GM18499 (cell line): Measurements from ENCODE around the gene NKIRAS2.

Source experiments
- ATAC-seq: cut with Tn5 transposase; IDR thresholded peaks from one replicate; pipeline ENCODE4 v1.9.1; 2021; ENCODE audit warnings: moderate number of reproducible peaks; ENCODE audit not compliant: insufficient read depth, unreplicated experiment

Gene NKIRAS2

GRCh38 chr17:42052346-42052877, 32.5 kb downstream of the NKIRAS2 start:
- ATAC-seq, result no peak

GRCh38 chr17:42053731-42054500, 34.0 kb downstream of the NKIRAS2 start:
- ATAC-seq, result no peak

- ATAC-seq, result no peak
These were observed 35.1 kb downstream of the NKIRAS2 start for GRCh38 chr17:42055027-42055426.

GRCh38 chr17:42055496-42055895, 35.6 kb downstream of the NKIRAS2 start:
- no peak for ATAC-seq

GRCh38 chr17:42056635-42057034, 36.7 kb downstream of the NKIRAS2 start:
- ATAC-seq, result no peak

GRCh38 chr17:42058063-42058462, 38.2 kb downstream of the NKIRAS2 start:
- no peak for ATAC-seq

GRCh38 chr17:42059815-42060214, 39.9 kb downstream of the NKIRAS2 start:
- ATAC-seq, result no peak

GRCh38 chr17:42060231-42060630, 40.3 kb downstream of the NKIRAS2 start:
- ATAC-seq, result no peak

GRCh38 chr17:42061646-42062487, 42.0 kb downstream of the NKIRAS2 start:
- ATAC-seq, result no peak

GRCh38 chr17:42062681-42063080, 42.8 kb downstream of the NKIRAS2 start:
- ATAC-seq, result no peak

GRCh38 chr17:42065201-42065600, 45.3 kb downstream of the NKIRAS2 start:
- ATAC-seq, result no peak

- no peak for ATAC-seq
These were observed 47.6 kb downstream of the NKIRAS2 start for GRCh38 chr17:42067371-42068091.

GRCh38 chr17:42068979-42069378, 49.1 kb downstream of the NKIRAS2 start:
- no peak for ATAC-seq

GRCh38 chr17:42071810-42072209, 51.9 kb downstream of the NKIRAS2 start:
- ATAC-seq, result no peak

- ATAC-seq, result no peak
These were observed 52.7 kb downstream of the NKIRAS2 start for GRCh38 chr17:42072323-42073187.
